GM19324 (cell line): Measurements from ENCODE around the gene HCFC1.

Source experiments
- ATAC-seq: cut with Tn5 transposase; IDR thresholded peaks from one replicate; pipeline ENCODE4 v1.9.1; 2021; ENCODE audit warnings: mild to moderate bottlenecking, moderate library complexity; ENCODE audit not compliant: unreplicated experiment, low FRiP score

The HCFC1 gene

DNA sequence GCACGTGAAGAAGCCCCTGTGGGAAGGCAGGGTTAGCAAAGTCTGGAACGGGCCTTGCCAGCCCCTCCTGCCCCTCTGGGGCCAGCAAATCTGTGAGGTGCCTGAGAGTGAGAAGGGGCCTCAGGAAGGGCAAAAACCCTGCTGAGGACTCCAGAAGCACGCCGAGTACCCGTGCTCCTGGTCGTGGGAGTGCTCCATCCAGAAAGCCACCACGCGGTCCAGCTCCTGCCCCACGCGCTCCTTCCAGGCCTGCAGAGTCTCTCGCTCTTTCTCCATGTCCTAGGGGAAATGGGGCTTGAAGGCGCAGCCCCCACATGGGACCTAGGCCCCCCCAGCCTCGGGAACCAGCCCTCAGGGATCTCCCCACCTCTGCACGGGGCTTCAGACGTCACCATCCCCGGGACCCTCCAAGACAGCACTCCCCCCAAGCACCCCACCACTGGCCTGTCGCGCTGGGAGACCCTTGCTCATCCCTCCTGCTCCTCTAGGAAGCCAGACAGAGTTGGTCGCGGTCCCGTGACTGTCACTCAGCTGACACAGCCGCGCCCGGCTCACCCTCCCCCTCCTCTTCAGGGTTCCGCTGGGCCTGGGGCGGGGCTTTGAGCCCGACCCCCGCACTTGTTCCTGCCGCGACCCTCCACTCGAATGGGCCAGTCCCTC is 27.3 kb downstream of the HCFC1 start, which contains the start of gene RENBP:
Gene RENBP (minus strand): TSS at position 504 of the 660 bp plus-strand sequence. CDS start 33 bp downstream, at position 471.
- ATAC-seq = no peak

DNA sequence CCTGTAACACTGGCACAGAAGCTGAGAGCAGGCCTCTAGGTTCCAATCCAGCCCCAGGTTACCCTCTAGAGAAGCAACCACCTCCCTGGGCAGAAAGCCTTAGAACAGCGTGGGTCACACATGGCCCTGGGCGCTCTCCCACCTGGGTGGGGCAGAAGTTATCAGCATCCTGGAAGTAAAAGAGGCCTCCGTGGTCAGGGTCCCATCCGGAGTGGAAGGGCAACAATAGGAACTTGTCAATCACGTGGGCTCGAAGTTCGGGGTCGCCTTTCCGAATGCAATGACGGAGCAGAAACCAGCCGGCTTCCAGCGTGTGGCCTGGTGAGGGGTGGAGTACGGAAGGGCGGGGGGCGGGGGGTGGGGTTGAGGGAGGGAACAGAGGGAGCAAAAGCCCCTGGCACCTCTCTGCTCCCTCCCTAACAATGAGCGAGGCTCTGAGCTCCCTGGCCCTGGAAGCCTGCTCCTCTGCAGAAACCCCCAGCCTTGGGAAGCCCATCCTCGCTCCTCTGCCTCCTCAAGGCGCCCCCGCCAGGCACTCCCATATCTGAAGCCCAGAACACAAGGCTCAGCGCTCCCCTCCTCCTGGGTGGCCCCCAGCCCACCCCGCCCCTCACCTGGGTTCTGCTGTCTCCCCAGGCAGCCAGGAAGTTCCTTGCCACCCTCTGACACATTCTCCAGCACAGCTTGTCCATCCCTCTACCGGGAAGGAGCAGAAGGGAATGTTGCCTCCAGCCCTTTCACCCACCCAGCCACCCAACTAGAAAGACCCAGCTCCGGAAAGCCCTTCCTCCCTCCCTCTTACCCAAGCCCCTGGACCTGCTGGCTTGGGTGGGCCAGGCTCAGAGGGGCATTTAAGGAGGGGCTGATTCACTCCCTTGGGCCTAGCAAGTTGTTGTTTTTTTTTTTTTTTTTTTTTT is 30.0 kb downstream of the HCFC1 start:
- no peak for ATAC-seq

DNA sequence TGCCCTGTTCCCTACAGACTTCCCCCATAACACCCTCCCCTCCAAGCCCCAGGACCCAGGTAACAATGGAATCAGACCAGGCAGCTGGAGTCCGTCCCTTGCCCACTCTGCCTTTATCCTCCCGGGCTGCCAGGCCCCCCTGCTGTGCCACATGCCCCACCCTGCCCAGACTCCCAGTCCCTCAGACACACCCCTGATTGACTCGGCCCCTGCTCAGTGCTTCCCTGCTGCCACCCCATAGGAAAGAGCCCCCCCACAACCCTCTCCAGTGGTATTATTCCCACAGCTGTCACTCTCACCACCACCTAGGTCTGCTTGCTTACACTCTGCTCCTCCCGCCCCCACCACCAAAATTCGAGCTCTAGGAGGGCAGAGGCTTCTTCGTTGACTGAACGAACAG is 32.0 kb downstream of the HCFC1 start:
- ATAC-seq = no peak

DNA sequence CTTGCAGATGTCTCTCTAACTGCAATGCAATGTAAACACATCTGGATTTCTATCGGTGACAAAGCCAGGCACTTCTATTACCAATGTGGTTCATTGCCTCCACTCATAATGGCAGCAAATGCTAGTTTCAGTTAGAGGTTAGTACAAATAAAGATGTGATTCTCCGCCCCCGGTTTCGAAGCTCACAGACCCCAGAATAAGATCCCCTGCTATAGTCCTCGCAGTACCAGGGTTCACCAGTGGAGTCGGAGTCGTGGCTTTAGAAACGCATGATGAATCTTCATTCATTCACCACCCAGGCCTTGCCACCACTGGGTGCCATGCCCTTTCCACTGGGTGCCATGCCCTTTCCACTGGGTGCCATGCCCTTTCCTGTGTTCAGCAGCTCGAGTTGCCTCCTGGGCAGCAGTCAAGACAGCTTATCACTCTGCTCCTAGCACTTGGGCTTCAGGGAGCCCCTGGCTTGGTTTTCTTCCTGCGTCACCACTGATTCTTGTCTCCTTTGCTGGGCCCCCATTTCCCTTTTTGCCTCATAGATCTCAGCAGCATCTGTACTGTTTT is 33.3 kb downstream of the HCFC1 start:
- no peak for ATAC-seq

DNA sequence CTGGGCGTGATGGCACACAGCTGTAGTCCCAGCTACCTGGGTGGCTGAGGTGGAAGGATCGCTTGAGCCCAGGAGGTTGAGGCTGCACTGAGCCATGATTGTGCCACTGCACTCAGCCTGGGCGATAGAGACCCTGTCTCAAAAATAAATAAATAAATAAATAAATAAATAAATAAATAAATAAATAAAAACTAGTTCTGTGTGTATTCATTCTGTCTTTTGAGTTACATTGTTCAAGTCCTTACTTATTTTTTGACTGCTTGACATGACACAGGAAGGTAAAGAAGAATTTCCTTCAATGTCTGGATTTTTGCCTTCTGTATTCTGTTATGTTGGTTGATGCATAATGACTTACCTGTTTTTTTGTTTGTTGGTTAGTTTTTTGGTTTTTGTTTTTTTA is 34.6 kb downstream of the HCFC1 start:
- no peak for ATAC-seq

DNA sequence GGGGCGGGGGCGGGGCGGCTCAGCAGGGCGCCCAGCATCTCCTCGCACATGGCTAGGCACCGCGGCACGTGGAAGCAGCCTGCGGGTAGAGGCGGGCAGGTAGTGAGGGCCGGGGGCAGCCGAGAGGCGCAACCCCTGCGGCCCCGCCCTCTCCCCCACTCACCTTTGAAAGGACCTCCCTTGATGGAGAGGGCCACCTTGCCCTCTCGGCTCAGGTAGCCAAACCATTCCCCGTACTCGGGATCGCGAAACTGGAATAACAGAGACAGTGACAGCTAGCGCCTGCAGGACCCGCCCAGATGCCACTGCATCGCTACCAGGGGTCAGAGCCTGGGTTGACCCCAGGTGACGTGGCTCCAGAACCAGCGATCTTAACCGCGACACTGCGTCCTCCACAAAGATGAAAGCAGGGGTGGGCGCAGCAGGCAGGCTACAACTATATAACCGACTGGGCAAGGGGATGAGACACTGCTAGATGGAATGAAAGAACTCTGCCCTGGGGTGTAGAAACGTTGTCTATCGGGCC is 36.2 kb downstream of the HCFC1 start:
- no peak for ATAC-seq

DNA sequence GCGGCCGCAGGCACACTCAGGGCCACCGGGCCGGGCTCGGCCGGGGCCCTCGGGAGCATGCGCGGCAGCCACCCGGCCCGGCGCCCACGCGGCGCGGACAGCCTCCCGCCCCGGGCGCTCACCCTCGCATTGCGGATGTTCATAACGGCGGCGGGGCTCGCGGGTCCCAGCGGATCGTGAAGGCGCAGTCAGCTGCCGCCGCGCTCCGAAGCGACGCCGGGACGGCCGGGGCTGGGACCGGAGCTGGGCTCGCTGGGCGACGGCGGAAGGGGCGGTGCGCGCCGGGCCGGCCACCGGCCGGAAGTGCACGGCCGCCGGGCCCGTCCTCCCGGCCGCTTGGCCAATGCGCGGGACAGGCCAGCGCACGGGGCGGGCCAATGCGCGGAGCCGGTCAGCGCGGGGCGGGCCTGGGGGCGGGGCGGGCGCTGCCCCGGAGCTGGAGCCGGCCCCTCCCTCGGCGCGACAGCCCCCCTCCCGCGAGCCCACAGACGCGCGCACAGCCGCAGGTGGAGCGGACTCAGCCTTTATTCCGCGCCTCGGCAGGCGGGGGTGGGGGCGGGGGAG is 36.8 kb downstream of the HCFC1 start, which contains the start of gene NAA10:
Gene NAA10 (minus strand): TSS at position 276 of the 564 bp plus-strand sequence. CDS start 133 bp downstream, at position 143.
- peak; percentile 96 for ATAC-seq

DNA sequence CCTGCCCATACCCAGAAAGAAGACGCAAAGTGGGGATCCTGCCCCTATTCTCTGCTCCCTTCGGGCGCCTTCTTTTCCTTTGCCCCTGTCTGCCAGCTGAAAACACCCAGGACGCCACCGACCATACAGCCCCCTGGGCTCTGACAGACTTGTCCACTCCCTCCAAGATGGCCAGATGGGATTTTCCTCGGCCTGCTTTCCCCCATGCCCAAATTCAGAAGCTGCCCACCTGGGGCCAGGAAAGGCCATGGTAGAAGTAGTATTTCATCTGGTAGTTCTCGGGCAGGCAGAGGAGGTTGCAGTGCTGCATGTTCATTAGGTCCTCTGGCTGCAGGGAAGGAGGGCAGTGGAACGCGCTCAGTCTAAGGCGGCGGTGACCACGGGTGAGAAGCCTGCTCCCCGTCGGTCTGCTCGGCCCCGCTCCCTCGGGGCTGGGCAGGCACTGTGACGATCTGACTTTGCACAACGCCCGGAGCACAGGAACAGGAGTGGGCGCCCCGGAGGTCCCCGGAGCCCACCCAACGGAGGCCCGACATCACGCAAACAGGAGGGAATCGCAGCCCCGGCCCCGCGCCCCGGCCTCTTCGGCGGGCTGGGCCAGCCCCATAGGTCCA is 37.4 kb downstream of the HCFC1 start:
- peak; percentile 9 for ATAC-seq

DNA sequence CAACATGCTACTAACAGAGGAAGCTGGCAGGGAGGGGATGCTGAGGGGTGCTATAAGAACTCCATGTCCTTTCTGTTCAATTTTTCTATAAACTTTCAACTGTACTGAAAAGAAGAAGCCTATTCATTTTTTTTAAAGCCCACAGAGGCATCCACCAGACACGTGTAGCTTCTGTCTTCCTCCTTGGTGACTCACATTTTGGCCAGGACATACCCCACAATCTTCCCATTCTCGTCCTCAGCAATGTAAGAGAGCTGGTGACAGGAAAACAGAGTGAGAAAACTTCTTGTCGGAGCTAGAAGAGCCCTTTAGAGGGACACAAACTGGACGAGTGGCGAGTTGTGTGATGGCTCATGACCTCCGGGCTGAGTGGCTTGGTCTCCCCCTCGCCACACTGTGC is 37.9 kb downstream of the HCFC1 start:
- ATAC-seq = no peak

DNA sequence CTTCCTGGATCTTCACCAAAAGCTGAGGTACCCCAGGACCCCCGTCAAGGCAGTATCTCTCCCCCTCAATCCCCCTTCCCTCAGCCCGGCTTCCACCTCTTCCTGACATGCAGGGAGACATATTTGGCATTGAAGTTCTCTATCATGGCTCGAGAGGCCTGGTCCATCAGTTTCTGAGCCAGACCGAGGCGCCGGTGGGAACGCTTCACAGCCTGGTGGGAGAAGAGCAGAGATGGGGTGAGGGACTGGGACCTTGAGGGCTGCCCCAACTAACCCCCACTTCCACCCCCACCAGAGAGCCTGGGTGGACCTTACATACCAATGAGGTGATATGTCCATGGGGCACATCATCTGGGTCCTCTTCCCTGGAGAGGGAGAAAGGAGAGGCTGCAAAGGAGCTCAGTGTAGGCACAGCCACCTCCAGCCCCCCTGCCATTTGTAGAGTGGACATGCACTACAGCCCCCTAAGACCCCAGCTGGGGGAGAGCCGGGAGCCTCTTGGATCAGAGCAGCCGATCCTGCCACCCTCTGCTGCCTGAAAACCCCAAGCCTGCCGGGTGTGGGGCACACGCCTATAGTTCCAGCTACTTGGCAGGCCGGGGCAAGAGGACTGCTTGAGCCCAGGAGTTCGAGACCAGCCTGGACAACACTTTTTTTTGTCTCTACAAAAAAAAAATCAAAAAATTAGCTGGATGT is 39.2 kb downstream of the HCFC1 start:
- no peak for ATAC-seq

DNA sequence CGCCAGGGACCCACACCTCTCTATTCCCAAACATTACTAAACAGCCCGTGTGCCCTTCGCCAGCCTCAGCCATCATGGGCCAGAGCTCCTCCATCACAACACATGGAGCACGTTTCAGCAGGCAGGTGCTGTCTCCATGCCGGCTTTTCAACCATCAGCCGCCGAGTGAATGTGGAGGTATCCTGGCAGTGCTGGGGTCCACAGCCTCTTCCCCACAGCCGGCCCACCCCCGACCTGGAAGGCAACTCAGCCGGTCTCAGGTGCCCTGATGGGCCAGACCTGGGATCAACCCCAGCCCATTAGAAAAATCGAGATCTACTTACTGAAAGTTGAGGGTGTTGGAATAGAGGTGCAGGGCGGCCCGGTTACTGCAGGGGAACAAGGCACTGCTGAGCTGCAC is 39.9 kb downstream of the HCFC1 start:
- no peak for ATAC-seq

DNA sequence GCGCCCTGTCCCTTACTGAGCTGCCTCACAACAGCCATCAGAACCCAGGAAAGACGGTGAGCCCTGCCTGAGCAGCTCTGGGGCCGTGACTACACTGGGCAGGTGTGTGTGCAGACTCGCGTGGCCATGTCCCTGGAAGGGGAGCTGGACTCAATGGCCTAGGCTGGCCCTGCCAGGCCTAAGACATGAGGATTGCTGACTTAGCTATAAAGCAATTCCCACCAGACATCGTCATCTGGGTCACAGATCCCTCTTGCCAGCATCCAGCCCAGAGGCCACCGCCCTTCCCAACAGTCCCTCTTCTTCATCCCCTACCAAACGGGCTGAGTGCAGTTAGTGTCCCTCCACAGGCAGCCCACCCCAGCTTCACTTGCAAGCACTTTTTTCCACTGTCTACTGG is 40.5 kb downstream of the HCFC1 start:
- no peak for ATAC-seq

DNA sequence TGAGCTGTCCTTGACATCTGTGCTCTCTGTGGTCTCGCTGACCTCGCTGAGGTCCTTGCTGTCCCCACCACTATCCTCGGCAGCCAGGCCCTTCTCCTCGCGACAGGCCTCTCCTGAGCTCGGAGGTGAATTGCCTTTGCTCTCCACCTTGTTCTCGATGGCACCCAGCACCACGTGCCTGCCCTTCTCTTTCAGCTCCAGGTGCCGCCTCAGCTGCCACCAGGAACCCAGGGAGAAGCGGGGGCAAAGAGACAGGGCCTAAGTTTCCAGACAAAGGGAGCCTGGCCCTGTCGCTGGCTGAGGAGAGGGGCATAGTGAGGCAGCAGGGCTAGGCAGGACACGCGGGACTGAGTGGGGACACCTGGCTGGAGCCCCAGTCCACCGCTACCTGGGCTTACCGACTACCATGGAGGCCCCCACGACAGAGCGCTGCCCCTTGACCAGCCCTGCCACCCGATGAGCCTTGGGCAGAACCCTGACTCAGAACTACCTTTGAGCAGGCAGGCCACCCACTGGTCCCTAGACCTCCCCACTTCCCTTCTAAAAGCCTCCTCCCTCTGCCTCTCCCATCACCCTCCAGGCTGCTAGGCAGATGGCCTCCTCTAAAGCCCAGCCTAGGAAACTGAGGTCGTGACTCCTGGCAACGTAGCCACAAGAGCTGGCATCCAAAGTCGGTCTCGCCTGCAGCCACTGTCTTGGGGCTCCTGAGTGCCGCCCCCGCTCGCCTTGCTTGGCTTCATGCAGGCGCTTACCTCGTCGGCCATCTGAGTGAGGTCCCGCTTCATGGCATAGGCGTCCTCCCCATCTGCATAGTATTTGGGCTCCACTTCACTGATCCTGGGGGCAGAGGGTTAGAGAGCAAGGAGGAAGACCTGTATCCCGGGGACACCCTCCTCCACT is 41.4 kb downstream of the HCFC1 start:
- no peak for ATAC-seq

DNA sequence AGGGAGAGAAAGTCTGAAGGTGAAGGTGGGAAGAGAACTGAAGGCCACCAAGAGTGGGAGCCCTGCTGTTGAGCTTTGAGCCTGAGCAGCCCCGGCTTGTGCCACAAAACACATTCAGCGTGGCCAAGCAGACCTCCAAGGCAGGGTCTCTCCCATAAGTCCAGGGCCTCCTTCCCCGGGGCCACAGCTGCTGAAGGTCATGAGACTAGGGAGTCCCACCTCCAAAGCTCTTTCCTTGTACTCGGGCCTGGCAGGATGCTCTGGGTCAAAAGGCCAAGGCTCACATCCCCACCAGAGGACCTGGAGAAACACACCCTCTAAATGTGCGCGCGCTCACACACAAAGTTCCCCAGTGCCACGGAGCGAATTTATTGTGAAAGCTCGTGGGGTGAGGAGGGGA is 42.0 kb downstream of the HCFC1 start:
- no peak for ATAC-seq

DNA sequence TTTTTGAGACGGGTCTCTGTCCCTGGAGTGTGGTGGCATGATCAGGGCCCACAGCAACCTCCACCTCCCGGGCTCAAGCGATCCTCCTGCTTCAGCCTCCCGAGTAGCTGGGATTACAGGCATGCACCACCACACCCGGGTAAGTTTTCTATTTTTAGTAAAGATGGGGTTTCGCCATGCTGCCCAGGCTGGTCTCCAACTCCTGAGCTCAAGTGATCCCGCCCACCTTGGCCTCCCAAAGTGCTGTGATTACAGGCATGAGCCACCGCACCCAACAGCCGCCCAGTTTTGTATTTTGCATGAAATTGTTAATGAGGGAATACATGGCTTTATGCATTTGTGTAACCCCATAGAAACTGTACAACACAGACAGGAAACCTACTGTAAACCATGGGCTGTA is 42.8 kb downstream of the HCFC1 start:
- ATAC-seq = no peak

DNA sequence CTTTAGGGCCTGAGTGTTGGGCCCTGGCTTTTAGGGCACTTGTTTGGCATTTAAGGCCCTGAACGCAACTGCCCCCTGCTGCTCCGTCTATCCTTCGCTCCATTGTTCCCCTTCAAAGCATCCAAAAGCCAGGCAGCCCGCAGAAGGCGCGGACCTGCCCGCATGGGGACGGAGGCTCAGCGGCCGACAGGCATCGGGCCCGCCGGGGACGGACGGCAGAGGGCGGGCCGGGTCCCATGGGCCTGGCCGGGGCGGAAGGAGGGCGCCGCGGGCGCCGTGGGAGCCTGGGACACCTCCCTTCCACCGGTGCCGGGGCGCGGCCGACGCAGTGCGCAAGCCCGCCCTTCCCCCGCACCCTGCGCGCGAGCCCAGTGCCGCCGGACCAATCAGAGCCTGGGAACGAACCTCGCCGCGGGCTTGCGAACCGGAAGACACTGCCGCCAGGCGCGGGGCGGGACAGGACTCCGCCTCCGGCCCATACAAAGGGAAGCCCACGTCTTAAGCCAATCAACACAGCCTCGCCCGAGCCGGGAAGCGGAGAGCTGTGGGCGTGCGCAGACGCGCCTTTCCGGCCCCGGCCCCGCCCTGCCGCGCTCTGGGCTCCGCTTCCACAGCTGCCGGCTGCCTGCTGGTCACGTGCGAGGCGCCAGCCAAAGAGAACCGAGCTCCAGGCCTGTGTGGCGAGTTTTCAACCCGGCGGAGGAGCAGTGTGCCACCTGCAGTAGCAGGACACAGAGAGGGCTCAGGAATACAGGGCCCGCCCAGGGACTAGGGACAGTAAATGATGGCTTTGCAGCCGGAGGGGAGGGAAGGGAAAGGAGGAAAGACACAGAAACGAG is 43.5 kb downstream of the HCFC1 start:
- peak; percentile 90 for ATAC-seq

DNA sequence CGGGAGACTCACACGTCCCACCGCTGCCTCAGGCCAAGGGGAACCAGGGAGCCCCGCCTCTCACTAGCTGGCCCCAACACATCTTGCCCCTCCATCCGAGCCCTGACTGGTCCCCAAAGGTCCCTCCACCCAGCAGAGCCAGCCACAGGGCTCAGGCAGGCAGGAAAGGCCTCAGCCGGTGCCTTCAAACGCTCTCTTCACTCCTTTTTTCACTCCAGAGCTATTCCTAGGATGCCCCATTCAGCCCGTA is 44.0 kb downstream of the HCFC1 start:
- no peak for ATAC-seq
